Stimulated activated CD4-positive, alpha-beta T cell treated with anti-CD3 and anti-CD28 coated beads, Interleukin-4, amount 100 ng/mL, for 1 hour (primary cell): Measurements from ENCODE around the gene MYL5.
A peak's percentile ranks its signal among the peaks of the same experiment; 100 is the strongest.
"Not testable (repeated sequence)": the region's sequence is repeated elsewhere in the genome, so short reads cannot be mapped to it uniquely, and the experiment has no call there.

Source experiments
- DNase-seq: peaks from one replicate; pipeline ENCODE4 v3.0.0-alpha.2; 2020

Gene MYL5

DNA sequence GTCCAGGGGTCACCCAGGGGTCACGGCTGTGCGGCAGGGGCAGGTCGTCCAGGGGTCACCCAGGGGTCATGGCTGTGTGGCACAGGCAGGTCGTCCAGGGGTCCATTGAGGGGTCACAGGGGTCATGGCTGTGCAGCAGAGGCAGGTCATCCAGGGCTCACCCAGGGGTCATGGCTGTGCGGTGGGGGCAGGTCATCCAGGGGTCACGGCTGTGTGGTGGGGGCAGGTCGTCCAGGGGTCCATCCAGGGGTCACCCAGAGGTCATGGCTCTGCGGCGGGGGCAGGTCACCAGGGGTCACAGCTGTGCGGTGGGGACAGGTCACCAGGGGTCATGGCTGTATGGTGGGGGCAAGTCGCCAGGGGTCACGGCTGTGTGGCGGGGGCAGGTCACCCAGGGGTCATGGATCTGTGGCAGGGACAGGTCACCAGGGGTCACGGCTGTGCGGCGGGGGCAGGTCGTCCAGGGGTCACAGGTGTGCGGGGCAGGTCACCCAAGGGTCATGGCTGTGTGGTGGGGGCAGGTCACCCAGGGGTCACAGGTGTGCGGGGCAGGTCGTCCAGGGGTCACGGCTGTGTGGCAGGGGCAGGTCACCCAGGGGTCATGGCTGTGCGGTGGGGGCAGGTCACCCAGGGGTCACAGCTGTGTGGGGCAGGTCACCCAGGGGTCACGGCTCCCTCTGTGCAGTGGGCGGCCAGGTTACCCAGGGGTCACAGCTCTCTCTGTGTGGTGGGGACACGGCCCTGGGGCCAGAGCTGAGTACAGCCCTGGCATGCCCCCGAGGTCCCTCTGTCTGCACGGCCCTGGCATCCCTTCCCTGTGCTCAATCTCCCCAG, 16.3 kb upstream of the MYL5 start:
- no peak for DNase-seq

DNA sequence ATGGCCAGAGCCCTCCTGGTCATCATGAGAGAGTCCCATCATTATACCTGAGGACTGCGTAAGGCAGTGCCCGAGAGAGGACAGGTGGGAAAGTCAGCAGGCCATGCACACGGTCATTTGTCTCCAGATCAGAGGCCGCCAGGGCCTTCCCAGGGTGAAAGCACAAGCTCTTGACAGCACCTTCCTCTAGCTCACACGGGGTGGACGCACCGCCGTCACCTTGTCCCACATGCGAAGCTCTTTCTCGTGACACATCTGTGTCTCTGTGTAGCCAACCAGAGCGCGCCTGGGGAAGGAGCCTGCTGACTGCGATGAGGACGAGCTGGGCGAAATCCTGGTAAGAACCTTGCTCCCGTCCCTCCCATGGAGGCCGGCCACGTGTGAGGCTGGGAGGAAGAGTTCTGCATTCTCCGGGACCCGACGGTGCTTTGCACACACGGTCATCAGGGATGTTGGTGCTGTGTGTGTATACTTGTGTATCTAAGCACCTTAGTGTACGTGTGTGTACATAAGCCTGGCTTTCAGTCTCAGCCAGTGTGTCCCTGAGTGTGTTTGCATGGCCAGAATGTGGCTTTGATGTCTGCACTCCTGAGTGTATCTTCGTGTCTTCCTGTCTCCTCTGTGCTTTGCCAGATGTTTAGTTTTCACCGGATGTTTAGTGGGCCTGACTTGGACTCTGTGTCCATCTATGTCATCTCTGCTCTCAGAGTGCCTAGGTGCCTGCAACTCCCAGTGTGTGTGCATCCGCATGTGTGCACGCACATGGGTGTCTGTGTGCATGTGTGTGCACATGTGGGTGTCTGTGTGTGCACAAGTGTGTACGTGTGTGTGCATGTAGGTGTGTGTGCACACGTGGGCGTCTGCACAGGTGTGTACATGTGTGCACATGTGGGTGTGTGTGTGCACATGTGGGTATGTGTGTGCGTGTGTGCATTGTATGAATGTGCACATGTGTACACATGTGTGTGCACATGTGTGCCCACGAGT, 15.4 kb upstream of the MYL5 start:
- no peak for DNase-seq

GRCh38 chr4:659851-660250, 14.5 kb upstream of the MYL5 start:
- no peak for DNase-seq

- no peak for DNase-seq
These were observed 13.9 kb upstream of the MYL5 start for GRCh38 chr4:660401-660800.

- no peak for DNase-seq
These were observed 13.1 kb upstream of the MYL5 start for GRCh38 chr4:661231-661630.

DNA sequence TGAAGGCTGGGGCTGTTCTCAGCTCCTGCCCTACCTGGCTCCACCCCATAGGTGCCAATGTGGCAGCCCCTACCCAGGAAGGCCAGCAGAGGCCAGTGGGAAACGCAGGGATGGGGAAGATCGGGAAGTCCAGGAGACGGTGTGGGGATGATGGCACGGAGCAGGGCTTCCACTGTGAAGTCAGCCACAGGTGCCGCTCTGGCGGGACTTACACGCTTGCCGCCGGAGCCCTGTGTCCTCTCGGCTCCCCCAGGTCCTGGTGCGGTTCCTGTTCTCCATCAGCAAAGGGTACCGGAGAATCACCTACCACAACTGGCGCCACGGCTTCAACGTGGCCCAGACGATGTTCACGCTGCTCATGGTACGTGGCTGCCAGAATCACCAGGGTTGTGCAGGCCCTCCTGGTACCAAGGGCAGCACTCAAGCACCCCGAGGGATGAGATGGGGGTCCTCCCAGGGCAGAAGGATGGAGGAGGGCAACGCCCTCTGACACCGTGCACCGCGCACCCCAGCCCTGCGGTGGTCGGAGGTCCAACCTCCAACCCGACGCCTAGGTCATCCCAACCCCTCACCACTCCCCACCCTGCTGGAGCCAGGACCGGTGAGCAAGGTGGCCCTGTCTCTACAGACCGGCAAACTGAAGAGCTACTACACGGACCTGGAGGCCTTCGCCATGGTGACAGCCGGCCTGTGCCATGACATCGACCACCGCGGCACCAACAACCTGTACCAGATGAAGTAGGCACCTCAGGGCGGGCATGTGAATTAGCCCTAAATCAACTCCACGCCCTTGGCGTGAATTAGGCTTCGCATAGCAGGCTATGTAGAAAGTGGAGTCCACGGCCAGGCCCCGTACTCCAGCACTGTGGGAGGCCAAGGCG, 12.2 kb upstream of the MYL5 start:
- DNase-seq, result peak; percentile 0

DNA sequence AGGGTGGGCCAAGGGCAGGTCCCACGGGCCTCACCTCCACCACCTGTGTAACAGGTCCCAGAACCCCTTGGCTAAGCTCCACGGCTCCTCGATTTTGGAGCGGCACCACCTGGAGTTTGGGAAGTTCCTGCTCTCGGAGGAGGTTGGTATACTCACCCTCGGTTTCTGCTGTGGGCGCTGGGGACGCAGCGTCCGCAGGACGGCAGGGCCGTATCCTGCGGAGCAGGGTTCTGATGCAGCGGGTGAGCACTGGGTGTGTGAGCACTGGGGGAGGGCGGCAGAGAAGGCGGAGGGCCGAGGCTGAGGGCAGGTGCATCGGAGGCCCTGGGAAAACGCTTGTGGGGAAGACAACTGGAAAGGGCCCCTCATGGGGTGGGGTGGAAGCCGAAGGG, 11.3 kb upstream of the MYL5 start:
- DNase-seq, result peak; percentile 2

- DNase-seq, result peak; percentile 78
These were observed 10.6 kb upstream of the MYL5 start for GRCh38 chr4:663438-664428.

GRCh38 chr4:664713-665231, 9.6 kb upstream of the MYL5 start:
- DNase-seq, result no peak

DNA sequence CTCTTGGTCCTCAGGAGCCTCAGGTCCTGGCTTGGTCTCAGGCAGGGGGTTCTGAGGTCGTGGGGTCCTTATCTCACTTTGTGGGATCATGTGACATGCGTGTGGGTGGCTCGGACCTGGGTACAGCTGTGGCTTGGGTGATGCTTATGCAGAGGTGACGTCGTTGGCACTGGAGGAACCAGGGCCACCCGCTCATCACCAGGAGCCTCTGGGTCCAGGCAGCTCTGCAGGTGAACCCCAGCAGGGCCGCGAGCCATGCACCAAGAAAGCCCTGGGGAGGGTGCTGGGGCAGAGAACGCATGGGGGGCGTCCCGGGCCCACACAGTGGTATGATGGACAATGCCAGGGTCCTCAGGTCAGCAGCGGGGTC, 9.0 kb upstream of the MYL5 start:
- DNase-seq, result no peak

DNA sequence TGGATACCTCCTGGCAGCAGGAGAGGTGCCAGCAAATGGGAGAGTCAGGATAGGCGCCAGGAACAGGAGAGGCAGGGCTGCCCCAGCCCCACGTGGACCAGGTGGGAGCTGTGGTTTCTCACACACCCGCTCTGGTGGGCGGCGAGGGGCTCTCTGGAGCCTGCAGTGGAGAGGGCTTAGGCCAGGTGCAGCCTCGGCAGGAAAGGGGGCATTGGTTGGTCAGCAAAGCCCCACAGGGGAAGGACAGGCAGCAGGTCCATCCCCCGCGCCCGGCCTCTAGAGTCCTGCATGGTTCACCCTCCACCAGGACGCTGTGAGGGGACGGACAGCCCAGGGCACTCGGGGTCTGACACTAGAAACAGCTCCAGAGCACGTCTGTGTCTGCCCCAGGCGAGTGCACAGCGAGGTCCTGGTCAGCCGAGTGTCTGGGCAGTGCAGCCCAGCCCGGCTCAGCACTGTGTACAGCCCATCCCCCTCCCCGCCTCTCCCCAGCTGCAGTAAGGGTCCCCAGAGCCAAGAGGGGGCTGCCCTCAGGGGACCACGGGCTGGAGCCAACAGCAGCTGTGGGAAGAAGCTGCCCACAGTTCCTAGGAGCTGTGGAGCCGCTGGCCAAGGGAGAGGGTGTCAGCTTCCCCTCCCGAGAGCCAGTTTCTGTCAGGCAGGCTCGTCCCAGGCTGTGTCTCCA, 8.4 kb upstream of the MYL5 start:
- DNase-seq, result no peak

DNA sequence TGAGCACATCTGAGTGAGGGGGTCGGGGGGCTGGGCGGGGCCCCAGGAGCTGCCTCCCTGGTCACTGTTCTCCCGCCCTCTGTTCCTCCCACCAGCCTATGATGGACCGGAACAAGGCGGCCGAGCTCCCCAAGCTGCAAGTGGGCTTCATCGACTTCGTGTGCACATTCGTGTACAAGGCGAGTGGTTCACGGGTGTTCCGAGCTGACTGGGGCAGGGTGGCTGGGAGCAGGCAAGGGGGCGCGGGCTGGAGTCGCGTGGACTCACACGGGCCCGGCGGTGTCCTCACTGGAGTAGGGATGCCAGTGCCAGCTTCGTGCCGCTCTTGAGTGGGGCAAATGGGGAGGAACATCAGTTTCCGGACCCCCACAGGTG, 7.9 kb upstream of the MYL5 start:
- DNase-seq, result no peak

DNA sequence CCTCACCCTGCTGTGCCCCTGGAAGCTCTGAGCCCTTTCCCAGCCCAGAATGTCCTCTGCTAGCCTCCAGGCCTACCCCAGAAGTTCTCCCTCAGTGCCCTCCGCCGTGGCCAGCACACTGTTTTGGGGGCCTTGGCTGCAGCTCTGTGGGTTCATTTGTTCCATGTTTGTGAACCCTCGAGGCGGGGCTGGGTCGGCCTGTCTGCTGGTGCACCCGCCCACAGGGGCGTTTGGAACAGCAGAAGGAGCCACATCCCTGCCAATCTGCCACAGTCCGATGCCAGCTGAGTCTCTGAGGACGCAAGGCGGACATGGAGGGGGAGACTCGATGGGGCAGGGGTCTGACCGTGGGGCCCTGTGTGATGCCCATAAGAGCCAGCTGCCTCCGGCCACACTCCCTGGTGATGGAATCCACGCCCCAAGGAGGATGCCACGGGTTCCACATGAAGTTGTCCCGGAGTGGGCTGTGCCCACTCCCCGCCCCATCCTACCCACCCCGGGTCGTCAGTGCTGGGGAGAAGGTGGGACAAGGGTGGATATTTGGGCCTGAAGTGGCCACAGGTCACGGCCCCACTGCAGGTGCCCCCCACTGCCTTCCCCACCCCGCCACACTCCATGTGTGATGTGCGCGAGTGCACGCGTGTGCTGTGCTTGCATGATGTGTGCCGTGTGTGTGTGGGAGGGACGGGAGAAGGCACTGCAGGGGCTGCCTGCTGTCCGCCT, 7.4 kb upstream of the MYL5 start:
- DNase-seq, result no peak

- no peak for DNase-seq
These were observed 6.8 kb upstream of the MYL5 start for GRCh38 chr4:667545-667925.

- DNase-seq, result not testable (repeated sequence)
These were observed 6.1 kb upstream of the MYL5 start for GRCh38 chr4:668219-668618.

GRCh38 chr4:669806-670559, 4.4 kb upstream of the MYL5 start:
- DNase-seq, result not testable (repeated sequence)

DNA sequence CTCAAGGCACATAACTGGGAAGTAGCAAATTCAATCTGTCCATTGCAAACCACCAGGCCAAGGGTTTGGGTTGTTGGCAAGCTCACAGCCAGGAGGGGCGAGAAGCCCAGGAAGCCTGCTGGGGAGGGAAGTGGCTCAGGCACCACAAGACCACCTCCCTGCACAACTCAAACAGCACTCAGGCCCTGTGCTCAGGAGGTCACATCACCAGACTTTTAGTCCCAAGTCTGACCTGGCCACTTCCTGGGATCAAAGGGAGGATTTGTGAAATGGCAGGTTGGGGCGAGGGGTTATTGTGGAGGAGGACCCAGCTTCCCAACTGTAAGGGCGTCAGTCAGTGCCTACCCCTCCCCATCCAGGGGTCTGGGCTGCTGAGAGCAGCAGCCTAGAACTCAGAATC, 2.6 kb upstream of the MYL5 start:
- DNase-seq, result no peak

- DNase-seq, result no peak
These were observed 822 bp upstream of the MYL5 start for GRCh38 chr4:673349-674091.
